Pancreas (tissue), 10 donors: ENCODE data around the gene COLEC11. TPM values are rescaled to one million over a fixed set of nuclear protein-coding genes. Genes with fewer than 3 reads are reported as not detected.

Experiments
- ATAC-seq, 4 donors: fragments of 200-7000 bp; cut with Tn5 transposase; one replicate each; pipeline versions ENCODE4 v1.8.0 to v1.9.1; 2020; ENCODE audit warnings: mild to moderate bottlenecking in 4 of 4, moderate library complexity in 4 of 4
- DNase-seq, 6 donors: peaks; one replicate each; pipeline ENCODE4 v3.0.0-alpha.2; 2020
- FAIRE-seq: peaks from 2 replicates; lab custom pipeline; 2012; peaks lifted over from hg19 to GRCh38; lab: Jason Lieb, UNC
- H3K27ac ChIP-seq, 4 donors: fragments of 200-600 bp; sonication (generic); 1 replicate in 3 of 4; 2 replicates in 1 of 4; pipeline versions ENCODE4 v1.5.0 to v1.8.0; 2020
- H3K27me3 ChIP-seq, 4 donors: fragments of 200-600 bp; one replicate each; pipeline ENCODE4 v1.8.0; 2021
- H3K36me3 ChIP-seq, 3 donors: fragments of 200-600 bp; sonication (generic) in 1 of 3; one replicate each; pipeline versions ENCODE4 v1.5.0 to v1.8.0; 2020 to 2021
- H3K4me1 ChIP-seq, 3 donors: fragments of 200-600 bp; one replicate each; pipeline ENCODE4 v1.8.0; 2021
- H3K4me3 ChIP-seq, 4 donors: fragments of 200-600 bp; sonication (generic) in 2 of 4; one replicate each; pipeline versions ENCODE4 v1.5.0 to v1.8.0; 2020 to 2021
- H3K9me3 ChIP-seq, 4 donors: fragments of 200-600 bp; one replicate each; pipeline ENCODE4 v1.8.0; 2021
- CTCF ChIP-seq, 4 donors: fragments of 200-600 bp; sonication (generic) in 3 of 4; IDR thresholded peaks; one replicate each; pipeline versions ENCODE4 v1.5.0 to v1.8.0; 2021; ENCODE audit warnings: antibody characterized with exemption in 4 of 4
- whole genome bisulfite sequencing, 2 donors: extraction: QIAGEN DNeasy Blood & Tissue Kit; methylation state at CpG; one replicate each; pipeline ENCODE4 v1.1.7; 2013; 5-methylcytosine and 5-hydroxymethylcytosine counted together
- intact Hi-C, 3 donors: fragments of 100-400 bp; cut with DNase I; formaldehyde crosslinking; loops; one replicate each; pipeline versions ENCODE4 v1.11.1 to v1.14.2; 2022
- polyA plus RNA-seq, 2 donors: library from polyadenylated mRNA; stranded (reverse); fragments of 200-250 nt; gene quantifications; one replicate each; pipeline ENCODE4 v1.2.3, GENCODE V29; 2013
- total RNA-seq, 6 donors: library from RNA; stranded (reverse); fragmentation: NEBNext Ultra II Directional in 4 of 6; extraction: Animal tissue kit (Norgen Biotek cat#: 25700) in 4 of 6; gene quantifications; one replicate each; pipeline versions ENCODE4 v1.2.1 to v1.2.4, GENCODE V29; 2021 to 2023
- donor health status: healthy with polysubstance abuse.
- donor health status: DM: no; HTN: no; CAD: no; lungs with moderate emphysema.
- donor health status: DM: no; HTN: no; CAD: no.
- donor health status: control.
- donor health status: control.
- donor health status: Bipolar disorder and iron deficiency.
- donor health status: DM: yes; HTN: yes; CAD: no.
- donor health status: DM: no; HTN: no; CAD: no.
- donor health status: DM: no; HTN: no; CAD: no.
- donor health status: DM: yes; HTN: yes; CAD: no.

The COLEC11 gene
- total and polyA plus RNA-seq, 8 donors = 2.0 to 11.9 (median 3.5) TPM

DNA sequence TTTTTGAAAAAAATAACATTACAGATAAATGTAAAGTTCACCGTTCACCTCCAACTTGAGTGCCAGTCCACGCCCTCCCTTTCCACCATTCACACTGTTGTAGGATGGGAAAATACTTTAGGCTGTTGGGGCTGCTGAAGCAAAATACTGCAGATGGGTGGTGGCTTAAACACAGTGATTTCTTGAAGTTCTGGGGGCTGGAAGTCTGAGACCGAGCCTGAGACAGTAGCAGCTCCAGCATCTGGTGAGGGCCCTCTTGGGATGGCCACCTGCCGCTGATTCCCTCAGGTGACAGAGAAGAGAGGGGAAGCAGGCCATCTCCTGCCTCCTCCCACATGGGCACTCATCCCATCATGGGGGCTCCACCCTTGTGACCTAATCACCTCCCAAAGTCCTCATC lies 80.8 kb downstream of the COLEC11 start:
- no peak for ATAC-seq
- no peaks in the 10 kb centered on the region for H3K4me1 ChIP-seq
- no peaks in the 10 kb centered on the region for H3K27me3 ChIP-seq
- no peak overlapping the region for H3K27ac ChIP-seq
- H3K36me3 ChIP-seq = no peaks in the 10 kb centered on the region
- FAIRE-seq = no peak
- intact Hi-C loops = no loop called here
- DNase-seq = no peak
- 85 to 93% methylated on average over 4 of the region's 4 CpGs for WGBS, 2 donors
- H3K4me3 ChIP-seq = no peak overlapping the region
- TF ChIP-seq CTCF (IDR thresholded peaks at IDR 0.05) = no peak
- no peaks in the 10 kb centered on the region for H3K9me3 ChIP-seq

- intact Hi-C loops = no loop called here
- no peak for DNase-seq
These were observed 82.5 kb downstream of the COLEC11 start for GRCh38 chr2:3677436-3677835.

GRCh38 chr2:3678212-3678611 lies 83.3 kb downstream of the COLEC11 start:
- no peak for DNase-seq
- Histone ChIP-seq H3K36me3 (no peaks in the 10 kb centered on the region), H3K27me3 (no peaks in the 10 kb centered on the region), H3K27ac (no peak overlapping the region), H3K4me1 (no peaks in the 10 kb centered on the region), H3K9me3 (no peaks in the 10 kb centered on the region), H3K4me3 (no peak overlapping the region)
- ATAC-seq = no peak
- intact Hi-C loops = no loop called here
- no peak for FAIRE-seq
- WGBS, 2 donors = 50 to 63% methylated on average over 9 of the region's 9 CpGs
- no peak for TF ChIP-seq CTCF (IDR thresholded peaks at IDR 0.05)

More at GRCh38 chr2:3677436-3677835, 82.5 kb downstream of the COLEC11 start:
- ATAC-seq (no peak), FAIRE-seq (no peak)
- no peaks in the 10 kb centered on the region for H3K9me3 ChIP-seq
- H3K27me3 ChIP-seq = no peaks in the 10 kb centered on the region
- no peak overlapping the region for H3K4me3 ChIP-seq
- no peaks in the 10 kb centered on the region for H3K4me1 ChIP-seq
- TF ChIP-seq CTCF (IDR thresholded peaks at IDR 0.05) = no peak
- H3K36me3 ChIP-seq = no peaks in the 10 kb centered on the region
- WGBS, 2 donors = 62 to 77% methylated on average over 9 of the region's 9 CpGs
- H3K27ac ChIP-seq = no peak overlapping the region

DNA sequence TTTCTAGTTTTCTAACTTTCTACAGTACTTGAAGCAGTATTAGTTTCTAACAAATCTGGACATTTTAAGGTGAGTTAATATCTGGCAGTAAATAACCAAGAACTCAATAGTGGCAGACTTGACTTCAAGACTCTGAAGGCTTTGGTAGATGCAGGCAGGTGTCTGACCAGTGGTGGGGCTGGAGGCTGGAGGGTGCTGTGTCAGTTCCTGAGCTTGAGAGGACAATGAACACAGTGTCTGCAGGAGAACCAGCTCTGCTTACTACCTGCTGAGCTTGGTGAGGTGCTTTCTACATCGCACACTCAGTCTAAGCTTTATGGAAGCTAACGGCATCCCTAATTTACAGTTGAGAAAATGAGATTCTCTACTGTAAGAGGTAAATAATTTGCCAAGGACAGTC lies 84.3 kb downstream of the COLEC11 start:
- no peak for FAIRE-seq

More for the DNA sequence above, 84.3 kb downstream of the COLEC11 start:
- Histone ChIP-seq H3K27ac (no peak overlapping the region), H3K4me3 (no peak overlapping the region), H3K36me3 (no peaks in the 10 kb centered on the region), H3K9me3 (no peaks in the 10 kb centered on the region), H3K4me1 (no peaks in the 10 kb centered on the region), H3K27me3 (no peaks in the 10 kb centered on the region)
- DNase-seq = no peak
- no peak for ATAC-seq
- intact Hi-C loops = no loop called here
- 63 to 66% methylated on average over 2 of the region's 2 CpGs for WGBS, 2 donors
- no peak for TF ChIP-seq CTCF (IDR thresholded peaks at IDR 0.05)
